ENCODE measurements around the gene SH3GL3. TPM values are rescaled to one million over a fixed set of nuclear protein-coding genes. Genes with fewer than 3 reads are reported as not detected.

SH3GL3 gene
- total and polyA plus RNA-seq, 10 donors, result 0.06 TPM; not detected in 9

DNA sequence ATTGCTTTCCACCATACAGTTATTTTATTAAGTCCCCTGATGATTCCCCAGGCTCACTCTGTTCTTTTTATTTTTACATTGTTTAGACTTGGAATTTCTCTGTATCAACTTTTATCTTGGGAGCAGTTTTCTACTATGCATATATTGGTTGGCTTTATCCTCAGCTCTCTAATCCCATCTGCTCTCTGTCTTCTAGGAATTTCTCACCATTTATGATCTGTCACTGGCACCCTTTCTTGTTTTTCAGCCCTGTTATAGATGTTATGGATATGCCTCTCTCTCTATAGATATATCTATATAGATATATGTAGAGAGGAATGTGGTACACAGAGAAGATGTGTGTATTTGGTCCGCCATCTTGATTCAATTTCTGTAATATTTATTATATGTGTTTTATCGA lies 90.5 kb downstream of the SH3GL3 start:
- no peak overlapping the region for H3K27ac ChIP-seq
- H3K27me3 ChIP-seq (replicated peaks in 1 of 7), result no peaks in the 10 kb centered on the region
- intact Hi-C loops (cut with DNase I; ENCODE audit: low total_unique reads), result no loop called here
- H3K9me3 ChIP-seq, result no peaks in the 10 kb centered on the region
- no peak for TF ChIP-seq POLR2AphosphoS5 (IDR thresholded peaks at IDR 0.05)
- no peak for TF ChIP-seq POLR2A (IDR thresholded peaks at IDR 0.05)
- TF ChIP-seq CTCF (IDR thresholded peaks at IDR 0.05 in 8 of 11, conservative IDR thresholded peaks at IDR 0.05 in 3 of 11), result no peak
- WGBS, 5 donors, result 90 to 96% (median 93%) methylated on average over 2 of the region's 2 CpGs
- H3K36me3 ChIP-seq, result no peaks in the 10 kb centered on the region
- no peak overlapping the region for H3K4me3 ChIP-seq
- DNase-seq, result no peak
- H3K4me1 ChIP-seq, result no peaks in the 10 kb centered on the region

DNA sequence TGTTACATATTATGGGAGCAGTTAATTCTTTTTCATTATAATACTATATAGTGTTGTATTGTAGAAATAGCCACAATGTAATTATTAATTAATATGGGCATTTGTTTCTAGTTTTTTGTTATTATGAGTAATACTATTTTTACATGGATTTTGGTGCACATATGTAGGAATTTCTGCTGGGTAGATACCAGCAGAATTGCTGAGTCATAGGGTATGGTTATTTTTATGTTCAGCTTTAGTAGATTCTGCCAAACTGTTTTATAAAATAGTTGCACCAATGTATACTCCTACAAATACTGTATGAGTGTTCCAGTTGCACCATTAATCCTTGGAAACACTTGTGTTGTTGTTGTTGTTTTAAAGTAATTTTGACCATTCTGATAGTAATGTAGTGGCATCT lies 91.5 kb downstream of the SH3GL3 start:
- TF ChIP-seq CTCF (IDR thresholded peaks at IDR 0.05 in 8 of 11, conservative IDR thresholded peaks at IDR 0.05 in 3 of 11) (no peak), POLR2A (IDR thresholded peaks at IDR 0.05) (no peak), POLR2AphosphoS5 (IDR thresholded peaks at IDR 0.05) (no peak)
- intact Hi-C loops (cut with DNase I; ENCODE audit: low total_unique reads), result no loop called here
- Histone ChIP-seq H3K4me3 (no peak overlapping the region), H3K36me3 (no peaks in the 10 kb centered on the region), H3K27me3 (replicated peaks in 1 of 7) (no peaks in the 10 kb centered on the region), H3K9me3 (peaks cover 0 to 5% (median 0%) of the 10 kb centered on the region in 8 donors), H3K4me1 (no peaks in the 10 kb centered on the region), H3K27ac (no peak overlapping the region)
- no peak for DNase-seq

- no peaks in the 10 kb centered on the region for H3K4me1 ChIP-seq
- no peak for DNase-seq
- TF ChIP-seq CTCF (IDR thresholded peaks at IDR 0.05 in 8 of 11, conservative IDR thresholded peaks at IDR 0.05 in 3 of 11) (no peak), POLR2A (IDR thresholded peaks at IDR 0.05) (no peak), POLR2AphosphoS5 (IDR thresholded peaks at IDR 0.05) (no peak)
- no peaks in the 10 kb centered on the region for H3K36me3 ChIP-seq
- no peak overlapping the region for H3K4me3 ChIP-seq
- 80 to 100% (median 95%) methylated on average over 1 of the region's 1 CpG for WGBS, 5 donors
- H3K27ac ChIP-seq, result no peak overlapping the region
- H3K27me3 ChIP-seq (replicated peaks in 1 of 7), result peaks cover 0 to 10% (median 0%) of the 10 kb centered on the region in 7 donors
- intact Hi-C loops (cut with DNase I; ENCODE audit: low total_unique reads), result no loop called here
- peaks cover 0 to 25% (median 0%) of the 10 kb centered on the region in 8 donors for H3K9me3 ChIP-seq
Observed at GRCh38 chr15:83545804-83546511, 98.8 kb downstream of the SH3GL3 start.

GRCh38 chr15:83546512-83546888 lies 99.4 kb downstream of the SH3GL3 start:
- Histone ChIP-seq H3K4me3 (no peak overlapping the region), H3K9me3 (peaks cover 0 to 25% (median 0%) of the 10 kb centered on the region in 8 donors), H3K36me3 (no peaks in the 10 kb centered on the region), H3K27ac (no peak overlapping the region), H3K27me3 (replicated peaks in 1 of 7) (peaks cover 0 to 10% (median 0%) of the 10 kb centered on the region in 7 donors), H3K4me1 (no peaks in the 10 kb centered on the region)
- intact Hi-C loops (cut with DNase I; ENCODE audit: low total_unique reads), result no loop called here
- TF ChIP-seq POLR2AphosphoS5 (IDR thresholded peaks at IDR 0.05) (no peak), CTCF (IDR thresholded peaks at IDR 0.05 in 8 of 11, conservative IDR thresholded peaks at IDR 0.05 in 3 of 11) (no peak), POLR2A (IDR thresholded peaks at IDR 0.05) (no peak)
- no peak for DNase-seq
